Central memory CD8-positive, alpha-beta T cell (primary cell): ENCODE results near the gene PTGES3.
"Not testable (repeated sequence)": the region's sequence is repeated elsewhere in the genome, so short reads cannot be mapped to it uniquely, and the experiment has no call there.

Experiments used
- ATAC-seq: fragments of 150-1000 bp; cut with Tn5 transposase; replicated peaks from 2 replicates; pipeline ENCODE4 v1.10.0; 2022; ENCODE audit warnings: mild to moderate bottlenecking, moderate FRiP score, moderate number of reproducible peaks; ENCODE audit not compliant: poor library complexity, severe bottlenecking; ENCODE audit errors: extremely low read depth
- DNase-seq, 2 donors: peaks; one replicate each; pipeline ENCODE4 v3.0.0; 2021; ENCODE audit warnings: low spot score in 2 of 2
- H3K27ac Mint-ChIP-seq: one replicate; pipeline ENCODE4 v1.8.0; 2022; ENCODE audit warnings: low read depth, mild to moderate bottlenecking, moderate library complexity, mixed read lengths
- H3K27me3 Mint-ChIP-seq: one replicate; pipeline ENCODE4 v1.8.0; 2022; ENCODE audit warnings: mixed read lengths
- H3K36me3 Mint-ChIP-seq: one replicate; pipeline ENCODE4 v1.8.0; 2022; ENCODE audit warnings: mild to moderate bottlenecking, moderate library complexity, mixed read lengths; ENCODE audit not compliant: insufficient read depth
- H3K4me1 Mint-ChIP-seq: one replicate; pipeline ENCODE4 v1.8.0; 2022; ENCODE audit warnings: mixed read lengths
- H3K4me3 Mint-ChIP-seq: one replicate; pipeline ENCODE4 v1.8.0; 2022; ENCODE audit warnings: mild to moderate bottlenecking, moderate library complexity, mixed read lengths
- H3K9me3 Mint-ChIP-seq: one replicate; pipeline ENCODE4 v1.8.0; 2022; ENCODE audit warnings: mixed read lengths

The PTGES3 gene, protein sequence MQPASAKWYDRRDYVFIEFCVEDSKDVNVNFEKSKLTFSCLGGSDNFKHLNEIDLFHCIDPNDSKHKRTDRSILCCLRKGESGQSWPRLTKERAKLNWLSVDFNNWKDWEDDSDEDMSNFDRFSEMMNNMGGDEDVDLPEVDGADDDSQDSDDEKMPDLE

DNA sequence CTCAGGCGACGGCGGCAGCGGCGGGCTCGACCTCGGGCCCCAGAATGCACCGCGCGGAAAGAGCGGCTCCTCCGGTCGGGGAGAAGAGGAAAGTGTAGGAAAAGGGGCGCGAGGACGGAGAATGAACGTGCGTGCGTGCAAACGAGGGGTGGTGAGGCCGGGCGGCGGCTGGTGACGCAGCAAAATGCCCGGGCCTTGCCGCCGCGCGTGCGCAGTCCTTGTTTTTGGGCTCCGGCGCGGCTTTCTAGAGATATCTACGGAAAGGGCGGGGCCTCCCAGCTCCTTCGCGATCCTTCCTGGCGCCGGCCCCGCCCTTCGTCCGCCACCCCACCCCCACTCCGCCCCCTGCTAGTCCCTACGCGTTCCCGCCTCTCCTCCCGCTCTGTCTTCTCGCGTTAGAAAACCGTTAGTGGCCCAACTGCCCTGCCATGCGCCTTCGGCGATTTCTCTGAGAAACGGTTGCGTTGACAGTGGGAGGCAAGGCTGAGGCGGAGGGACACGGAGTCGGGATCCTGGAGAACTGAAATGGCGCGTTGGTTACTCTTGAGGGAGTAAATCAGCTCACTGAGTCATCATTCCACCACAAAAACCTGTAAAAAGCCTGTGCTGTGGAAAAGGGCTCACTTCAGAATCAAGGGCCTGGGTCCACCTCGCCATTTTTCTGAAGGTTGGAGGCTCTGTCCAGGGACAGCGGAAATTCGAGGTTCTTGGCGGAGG, at the start of gene PTGES3:
Gene PTGES3, minus strand, starts transcription at position 156 of the 717 bp plus-strand sequence. CDS start 285 bp downstream, outside the sequence.
- Mint-ChIP-seq H3K27ac (peak within 1 kb of the TSS; percentile 98), H3K27me3 (no peaks in the 10 kb centered on the region), H3K9me3 (no peaks in the 10 kb centered on the region), H3K4me1 (peaks cover 41% of the 10 kb centered on the region), H3K36me3 (peaks cover 46% of the 10 kb centered on the region), H3K4me3 (peak within 1 kb of the TSS; percentile 98)
- ATAC-seq: peak; percentile 48
- peak; percentile 92 to 94 for DNase-seq

DNA sequence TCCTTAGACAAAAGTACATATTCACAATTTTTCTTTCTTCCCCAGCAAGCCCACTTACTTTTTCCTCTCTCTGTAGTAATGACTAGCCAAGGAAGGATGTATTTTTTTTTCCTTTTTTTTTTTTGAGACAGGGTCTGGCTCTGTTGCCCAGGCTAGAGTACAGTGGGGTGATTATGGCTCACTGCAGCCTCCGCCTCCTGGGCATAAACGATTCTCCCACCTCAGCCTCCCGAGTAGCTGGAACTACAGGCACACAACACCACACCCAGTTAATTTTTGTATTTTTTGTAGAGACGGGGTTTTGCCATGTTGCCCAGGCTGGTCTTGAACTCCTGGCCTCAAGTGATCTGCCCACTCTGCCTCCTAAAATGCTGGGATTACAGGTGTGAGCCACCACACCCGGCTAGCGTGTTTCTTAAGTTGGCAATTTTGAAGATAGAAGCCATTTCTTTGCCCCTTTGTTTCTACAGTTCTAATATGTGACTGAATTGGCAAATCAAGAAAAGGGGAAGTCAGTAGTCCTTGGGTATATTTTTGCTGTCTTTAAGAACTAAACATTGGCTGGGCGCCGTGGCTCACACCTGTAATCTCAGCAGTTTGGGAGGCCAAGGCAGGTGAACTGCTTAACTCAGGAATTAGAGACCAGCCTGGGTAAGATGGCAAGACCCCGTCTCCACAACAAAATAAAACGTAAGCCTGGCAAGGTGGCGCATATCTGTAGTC, 40.2 kb upstream of the PTGES3 start:
- Mint-ChIP-seq H3K27me3 (no peaks in the 10 kb centered on the region), H3K4me3 (no peak overlapping the region), H3K9me3 (no peaks in the 10 kb centered on the region), H3K36me3 (peaks cover 25% of the 10 kb centered on the region), H3K4me1 (peaks cover 29% of the 10 kb centered on the region), H3K27ac (no peak overlapping the region)
- ATAC-seq (no peak), DNase-seq (no peak)

DNA sequence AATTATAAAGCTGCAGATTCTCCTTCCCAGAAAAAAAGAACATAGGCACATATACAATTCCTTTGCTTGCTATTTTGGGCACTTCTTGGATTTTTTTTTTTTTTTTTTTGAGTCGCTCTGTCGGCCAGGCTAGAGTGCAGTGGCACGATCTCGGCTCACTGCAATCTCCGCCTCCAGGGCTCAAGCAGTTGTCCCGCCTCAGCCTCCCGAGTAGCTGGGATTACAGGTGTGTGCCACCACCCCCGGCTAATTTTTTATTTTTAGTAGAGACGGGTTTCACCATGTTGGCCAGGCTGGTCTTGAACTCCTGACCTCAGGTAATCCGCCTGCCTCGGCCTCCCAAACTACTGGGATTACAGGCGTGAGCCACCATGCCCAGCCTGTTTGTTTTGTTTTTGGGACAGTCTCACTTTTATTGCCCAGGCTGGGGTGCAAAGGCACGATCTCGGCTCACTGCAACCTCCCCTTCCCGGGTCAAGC, 38.2 kb upstream of the PTGES3 start:
- peaks cover 49% of the 10 kb centered on the region for H3K4me1 Mint-ChIP-seq
- peaks cover 43% of the 10 kb centered on the region for H3K36me3 Mint-ChIP-seq
- ATAC-seq, H3K9me3 Mint-ChIP-seq, DNase-seq, H3K27me3 Mint-ChIP-seq: not testable (repeated sequence)
- H3K4me3 Mint-ChIP-seq: peak overlapping the region; percentile 99
- peak overlapping the region; percentile 99 for H3K27ac Mint-ChIP-seq

DNA sequence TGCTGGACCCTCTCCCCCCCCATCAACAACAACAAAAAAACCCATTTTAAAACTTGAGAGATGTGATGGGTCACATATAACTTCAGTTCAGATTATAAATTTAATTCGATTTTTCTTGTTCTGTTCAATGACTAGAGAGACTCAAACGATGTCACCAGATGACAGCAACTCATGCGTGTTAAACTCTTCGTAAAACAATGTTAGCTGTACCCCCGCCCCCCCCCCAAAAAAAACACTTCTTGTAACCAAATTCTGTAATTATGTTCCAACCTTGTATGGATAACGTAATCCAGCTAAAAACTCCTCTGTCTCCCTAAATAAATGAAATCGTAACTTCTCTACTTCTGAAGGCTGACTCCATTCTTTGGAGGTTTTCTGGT, 37.6 kb upstream of the PTGES3 start:
- Mint-ChIP-seq H3K36me3 (peaks cover 37% of the 10 kb centered on the region), H3K27me3 (no peaks in the 10 kb centered on the region), H3K27ac (peak overlapping the region; percentile 99), H3K9me3 (no peaks in the 10 kb centered on the region), H3K4me1 (peaks cover 55% of the 10 kb centered on the region), H3K4me3 (peak overlapping the region; percentile 99)
- ATAC-seq: no peak
- DNase-seq: no peak

DNA sequence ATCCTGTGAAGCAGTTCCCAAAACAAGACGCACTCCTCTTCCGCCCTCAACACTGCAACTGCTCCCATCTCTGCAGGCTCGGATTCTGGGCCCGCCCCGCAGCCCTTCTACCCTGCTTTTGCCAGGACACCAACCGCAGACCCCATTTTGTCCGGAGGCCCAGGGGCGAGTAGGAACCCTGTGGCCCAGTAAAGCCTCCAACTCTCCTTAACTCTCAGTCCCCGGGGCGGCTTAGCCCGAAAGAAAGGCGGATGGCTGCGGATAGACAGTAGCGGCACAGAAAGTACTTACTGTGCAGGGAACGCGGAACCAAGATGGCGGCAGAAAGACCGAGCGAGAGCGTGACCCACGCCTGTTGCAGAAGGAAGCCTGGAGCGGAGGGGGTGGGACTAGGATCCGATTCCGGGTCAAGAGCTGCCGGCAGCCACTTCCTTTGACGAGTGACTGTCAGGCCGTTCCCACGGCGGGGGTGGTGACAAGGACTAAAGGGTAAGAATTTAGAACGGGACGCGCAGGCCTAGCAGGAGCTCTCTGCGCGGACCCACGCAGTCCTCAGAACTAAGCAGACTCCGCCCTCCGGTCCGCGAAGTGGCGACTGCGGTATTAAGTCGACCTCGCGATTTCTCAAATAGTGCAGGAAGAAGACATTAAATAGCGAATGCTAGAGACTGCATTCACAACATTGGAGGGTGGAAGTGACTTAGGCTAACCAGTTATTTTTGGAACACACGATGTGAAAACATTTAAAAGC, 37.1 kb upstream of the PTGES3 start, which contains the start of gene NACA:
Gene NACA, minus strand, starts transcription at position 328 of the 751 bp plus-strand sequence. CDS start 778 bp downstream, outside the sequence.
- H3K9me3 Mint-ChIP-seq: no peaks in the 10 kb centered on the region
- DNase-seq (peak; percentile 91 to 95), ATAC-seq (peak; percentile 96)
- H3K27me3 Mint-ChIP-seq: no peaks in the 10 kb centered on the region
- peak within 1 kb of the TSS; percentile 99 for H3K4me3 Mint-ChIP-seq
- peak within 1 kb of the TSS; percentile 99 for H3K27ac Mint-ChIP-seq
- peaks cover 38% of the 10 kb centered on the region for H3K36me3 Mint-ChIP-seq
- H3K4me1 Mint-ChIP-seq: peaks cover 60% of the 10 kb centered on the region

DNA sequence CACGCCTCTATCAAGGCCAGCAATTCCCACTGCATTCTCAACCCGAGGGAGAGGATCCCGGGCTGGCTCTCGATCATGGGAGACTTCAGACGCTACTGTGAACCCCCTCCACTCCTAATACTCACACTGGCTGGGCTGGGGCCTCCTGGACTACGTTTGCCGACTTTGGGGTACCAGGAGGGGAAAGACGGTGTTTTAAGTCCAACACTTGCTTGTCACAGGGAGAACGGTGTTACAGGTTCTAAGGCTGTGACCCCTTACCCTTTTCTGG, 36.6 kb upstream of the PTGES3 start:
- peak overlapping the region; percentile 99 for H3K27ac Mint-ChIP-seq
- DNase-seq (no peak), ATAC-seq (no peak)
- H3K27me3 Mint-ChIP-seq: no peaks in the 10 kb centered on the region
- no peaks in the 10 kb centered on the region for H3K9me3 Mint-ChIP-seq
- H3K4me3 Mint-ChIP-seq: peak overlapping the region; percentile 99
- peaks cover 65% of the 10 kb centered on the region for H3K4me1 Mint-ChIP-seq
- peaks cover 42% of the 10 kb centered on the region for H3K36me3 Mint-ChIP-seq

DNA sequence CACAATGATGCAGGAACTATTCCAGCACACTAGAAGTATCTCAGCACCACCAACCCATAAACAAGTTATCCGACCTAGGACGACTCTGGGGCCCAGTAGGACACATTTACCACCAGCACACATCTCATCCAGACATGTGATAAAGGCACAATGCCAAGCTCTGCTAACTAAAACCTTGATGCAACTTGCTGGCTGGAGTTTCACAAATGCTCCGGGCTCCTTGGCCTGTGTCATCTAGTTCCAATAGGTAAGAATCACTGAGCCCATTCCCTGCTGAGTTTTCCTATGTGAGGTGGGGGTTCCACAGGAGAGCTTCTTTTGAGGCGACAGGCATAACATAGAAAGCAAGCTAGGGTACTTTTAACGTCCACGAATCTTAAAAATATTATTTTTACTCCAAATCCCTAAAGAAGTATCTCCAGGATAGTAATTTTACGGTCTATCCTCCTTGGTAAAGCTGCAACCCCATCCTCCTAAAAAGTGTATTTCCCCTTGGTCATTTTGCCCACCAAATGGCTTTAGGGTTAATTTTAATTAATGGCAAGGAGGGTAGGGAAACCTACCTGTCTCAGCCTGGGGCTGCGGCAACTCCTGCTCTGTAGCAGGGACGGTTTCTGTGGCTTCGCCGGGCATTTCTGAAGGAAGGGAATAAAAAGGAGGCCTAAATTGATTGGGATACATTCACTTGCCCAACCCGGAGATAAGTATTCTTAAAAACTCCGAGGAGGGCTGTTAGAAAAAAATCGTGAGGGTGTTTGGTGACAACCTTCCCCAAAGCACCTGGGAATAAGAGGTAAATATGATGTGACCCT, 36.0 kb upstream of the PTGES3 start:
- Mint-ChIP-seq H3K9me3 (no peaks in the 10 kb centered on the region), H3K36me3 (peaks cover 45% of the 10 kb centered on the region), H3K27ac (peak overlapping the region; percentile 99), H3K27me3 (no peaks in the 10 kb centered on the region), H3K4me3 (peak overlapping the region; percentile 99), H3K4me1 (peaks cover 71% of the 10 kb centered on the region)
- DNase-seq (no peak), ATAC-seq (no peak)

DNA sequence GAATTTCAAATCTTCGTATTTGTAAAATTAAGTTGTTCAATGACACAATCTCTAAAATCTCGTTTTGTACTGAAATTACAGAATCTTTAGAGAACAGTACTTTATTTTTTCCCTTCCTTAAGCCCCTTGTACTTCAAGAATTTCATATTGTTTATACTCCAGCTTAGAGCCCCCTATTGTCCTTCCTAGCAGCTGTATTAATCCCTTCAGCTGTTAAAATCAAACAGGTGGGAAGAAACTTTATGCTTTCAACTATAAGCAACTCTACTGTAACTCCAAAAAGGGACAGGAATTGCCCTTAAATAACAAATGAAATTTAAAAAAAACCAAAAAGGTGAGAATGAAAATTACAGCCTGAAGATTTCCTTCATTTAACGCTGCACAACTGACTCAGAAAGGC, 35.3 kb upstream of the PTGES3 start:
- H3K4me1 Mint-ChIP-seq: peaks cover 77% of the 10 kb centered on the region
- H3K36me3 Mint-ChIP-seq: peaks cover 48% of the 10 kb centered on the region
- H3K4me3 Mint-ChIP-seq: peak overlapping the region; percentile 99
- no peak for ATAC-seq
- no peaks in the 10 kb centered on the region for H3K9me3 Mint-ChIP-seq
- no peaks in the 10 kb centered on the region for H3K27me3 Mint-ChIP-seq
- no peak for DNase-seq
- peak overlapping the region; percentile 99 for H3K27ac Mint-ChIP-seq

DNA sequence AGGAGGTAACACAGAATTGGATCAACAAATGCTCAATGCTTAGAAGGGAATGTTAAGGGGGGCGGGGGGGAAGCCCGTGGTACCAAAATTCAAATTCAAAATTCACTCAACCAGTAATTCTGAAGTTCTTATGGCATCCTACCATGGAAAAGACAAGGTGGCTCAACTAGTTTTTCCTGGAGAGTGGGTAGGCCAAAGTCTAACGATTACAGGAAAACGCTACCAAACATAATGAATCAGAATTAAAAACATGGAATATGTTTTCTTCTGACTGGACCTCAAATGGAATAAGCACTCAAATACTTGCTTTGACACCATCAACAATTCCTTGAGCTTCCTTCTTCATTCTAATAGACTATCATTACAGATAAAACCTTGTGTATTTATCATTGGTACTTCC, 34.7 kb upstream of the PTGES3 start:
- Mint-ChIP-seq H3K27me3 (no peaks in the 10 kb centered on the region), H3K4me1 (peaks cover 77% of the 10 kb centered on the region), H3K9me3 (no peaks in the 10 kb centered on the region), H3K27ac (peak overlapping the region; percentile 89), H3K36me3 (peaks cover 48% of the 10 kb centered on the region), H3K4me3 (peak overlapping the region; percentile 99)
- no peak for DNase-seq
- ATAC-seq: no peak

DNA sequence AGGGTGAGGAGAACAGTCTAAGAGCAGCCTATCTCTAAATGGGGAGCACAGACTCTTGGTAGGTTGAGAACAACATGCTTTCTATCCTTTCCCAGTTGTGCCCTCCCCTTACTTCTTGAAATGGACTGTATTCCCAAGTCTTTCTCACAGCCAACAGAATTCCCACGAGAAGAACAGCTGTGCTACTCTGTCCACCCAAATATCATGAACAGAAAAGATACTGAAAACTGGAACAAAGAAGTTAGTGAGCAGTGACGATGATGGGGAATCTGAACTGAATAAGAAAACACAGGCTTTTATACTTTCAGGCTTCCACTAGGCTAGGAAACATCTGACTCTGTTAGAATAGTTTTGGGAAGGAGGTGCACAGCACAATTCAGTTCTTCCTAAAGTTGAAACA, 33.6 kb upstream of the PTGES3 start:
- Mint-ChIP-seq H3K4me1 (peaks cover 83% of the 10 kb centered on the region), H3K4me3 (peak overlapping the region; percentile 99), H3K9me3 (no peaks in the 10 kb centered on the region), H3K36me3 (peaks cover 51% of the 10 kb centered on the region), H3K27ac (peak overlapping the region; percentile 89), H3K27me3 (no peaks in the 10 kb centered on the region)
- ATAC-seq: no peak
- DNase-seq: no peak

DNA sequence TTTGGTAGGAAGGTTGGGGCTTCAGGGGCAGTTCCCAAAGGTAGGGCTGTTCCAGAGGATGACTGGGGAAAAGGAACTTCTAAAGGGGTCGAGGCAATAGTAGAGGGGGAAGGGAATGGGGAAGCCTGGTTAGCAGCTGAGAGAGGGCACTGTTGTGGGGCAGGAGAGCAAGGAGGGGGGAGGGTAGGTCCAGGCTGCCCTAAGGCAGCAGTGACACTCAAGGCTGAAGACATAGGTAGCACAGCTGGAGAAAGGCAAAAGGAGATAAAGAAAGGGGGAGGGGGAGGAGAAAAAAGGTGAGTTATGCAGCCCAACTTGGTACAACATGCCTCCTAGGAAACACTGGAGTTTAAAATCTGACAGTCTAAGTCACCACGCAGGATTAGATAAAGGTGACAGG, 33.1 kb upstream of the PTGES3 start:
- H3K27me3 Mint-ChIP-seq: no peaks in the 10 kb centered on the region
- ATAC-seq (no peak), DNase-seq (no peak)
- H3K27ac Mint-ChIP-seq: peak overlapping the region; percentile 89
- peak overlapping the region; percentile 44 for H3K4me3 Mint-ChIP-seq
- H3K36me3 Mint-ChIP-seq: peaks cover 52% of the 10 kb centered on the region
- no peaks in the 10 kb centered on the region for H3K9me3 Mint-ChIP-seq
- H3K4me1 Mint-ChIP-seq: peaks cover 88% of the 10 kb centered on the region

DNA sequence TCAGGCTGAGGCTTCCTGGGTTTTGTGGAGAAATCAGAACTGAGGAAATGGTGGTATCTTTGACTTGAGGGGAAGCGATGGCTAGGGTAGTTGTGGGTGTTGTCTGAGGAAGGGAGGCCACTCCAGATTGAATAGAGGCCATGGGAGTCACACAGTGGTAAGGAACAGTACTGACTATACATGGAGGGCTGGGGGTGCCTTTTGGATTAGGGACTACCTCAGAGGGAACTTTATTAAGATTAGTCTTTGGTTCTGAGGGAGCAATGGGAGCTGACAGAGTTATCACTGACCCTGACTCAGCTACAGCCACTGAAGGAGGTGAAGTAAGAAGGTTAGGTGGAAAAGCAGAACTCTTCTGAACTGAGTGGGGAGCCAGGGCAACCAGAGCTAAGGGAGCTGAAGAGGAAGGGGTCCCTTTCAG, 32.7 kb upstream of the PTGES3 start:
- no peaks in the 10 kb centered on the region for H3K27me3 Mint-ChIP-seq
- H3K4me3 Mint-ChIP-seq: peak overlapping the region; percentile 44
- peak overlapping the region; percentile 89 for H3K27ac Mint-ChIP-seq
- peaks cover 51% of the 10 kb centered on the region for H3K36me3 Mint-ChIP-seq
- no peaks in the 10 kb centered on the region for H3K9me3 Mint-ChIP-seq
- DNase-seq: no peak
- H3K4me1 Mint-ChIP-seq: peaks cover 89% of the 10 kb centered on the region
- no peak for ATAC-seq
